Measurements from ENCODE around the gene IL17RE. TPM values are rescaled to one million over a fixed set of nuclear protein-coding genes. Genes with fewer than 3 reads are reported as not detected.

The IL17RE gene
- total and polyA plus RNA-seq, 9 of the 15 experiments (the other 6 are each of a cell fraction or from before 2014, with no cell fraction given), result 0.32 to 1.9 (median 0.51) TPM; not detected in 4

- TF ChIP-seq GTF2F1 (IDR thresholded peaks at IDR 0.05; ENCODE audit: low read depth, low read length), result no peak
- TF ChIP-seq KDM1A (IDR thresholded peaks at IDR 0.05), result no peak
- no peak for TF ChIP-seq SAFB (IDR thresholded peaks at IDR 0.05; ENCODE audit: borderline replicate concordance, low read depth, low read length)
- no peak for TF ChIP-seq SREBF2 (CRISPR knock-in tag; IDR thresholded peaks at IDR 0.05)
- no peak for TF ChIP-seq ZBTB11 (CRISPR knock-in tag; IDR thresholded peaks at IDR 0.05)
- no peak for TF ChIP-seq ZNF184 (CRISPR knock-in tag; IDR thresholded peaks at IDR 0.05)
- no peak for TF ChIP-seq ZNF224 (CRISPR knock-in tag; IDR thresholded peaks at IDR 0.05)
- TF ChIP-seq DPF2 (IDR thresholded peaks at IDR 0.05), result no peak
- no peak for TF ChIP-seq PHB (CRISPR knock-in tag; IDR thresholded peaks at IDR 0.05)
- TF ChIP-seq RBM25 (IDR thresholded peaks at IDR 0.05; ENCODE audit: low read depth, low read length, severe bottlenecking), result peak; percentile 43
- TF ChIP-seq ZNF263 (CRISPR knock-in tag; IDR thresholded peaks at IDR 0.05; ENCODE audit: borderline replicate concordance), result peak; percentile 41; the same call in 1 of the 2 replicates
- no peak for TF ChIP-seq ZNF79 (CRISPR knock-in tag; IDR thresholded peaks at IDR 0.05; ENCODE audit: low read depth)
- no peak for TF ChIP-seq ZNF766 (CRISPR knock-in tag; conservative IDR thresholded peaks at IDR 0.05)
- TF ChIP-seq ARID1B (IDR thresholded peaks at IDR 0.05), result 0 out of 2 replicates have a peak, but pooled peaks have one; percentile 13
- TF ChIP-seq CEBPZ (IDR thresholded peaks at IDR 0.05; ENCODE audit: borderline replicate concordance, low read depth, low read length), result no peak
- TF ChIP-seq ZNF121 (CRISPR knock-in tag; conservative IDR thresholded peaks at IDR 0.05), result no peak
- TF ChIP-seq CREB1 (IDR thresholded peaks at IDR 0.05), result no peak
- TF ChIP-seq CREB1 (CRISPR knock-in tag; IDR thresholded peaks at IDR 0.05), result no peak
- TF ChIP-seq ZNF740 (CRISPR knock-in tag; IDR thresholded peaks at IDR 0.05), result peak; percentile 12; the same call in 1 of the 2 replicates
- no peak for TF ChIP-seq ZNF740 (tag; IDR thresholded peaks at IDR 0.05)
Measured at GRCh38 chr3:9887480-9887879, 15.2 kb upstream of the IL17RE start (continued).

All from K562 (cell line).